ENCODE results near the gene KLHL29. TPM values are rescaled to one million over a fixed set of nuclear protein-coding genes. Genes with fewer than 3 reads are reported as not detected.

The KLHL29 gene
- total and polyA plus RNA-seq, 2 experiments from 2014 or later, result 1.5 to 6.5 TPM

GRCh38 chr2:23568211-23568610 lies 183.2 kb downstream of the KLHL29 start:
- Histone ChIP-seq H3K27me3 (ENCODE audit: insufficient read depth) (no peaks in the 10 kb centered on the region), H3K4me2 (no peak overlapping the region), H3K79me2 (replicated peaks; ENCODE audit: insufficient read depth) (no peaks in the 10 kb centered on the region), H3K36me3 (ENCODE audit: insufficient read depth) (no peaks in the 10 kb centered on the region), H3K27ac (ENCODE audit: low read depth) (no peak overlapping the region), H2AFZ (no peak overlapping the region), H3K9me2 (ENCODE audit: insufficient read depth) (no peaks in the 10 kb centered on the region), H3K4me3 (no peak overlapping the region), H3F3A (replicated peaks; ENCODE audit: low read depth) (no peaks in the 10 kb centered on the region), H3K4me1 (ENCODE audit: insufficient read depth) (peaks cover 7% of the 10 kb centered on the region; the same call in 1 of the 2 replicates), H4K20me1 (replicated peaks; ENCODE audit: insufficient read depth) (no peaks in the 10 kb centered on the region)
- Mint-ChIP-seq H3K9me3 (no peaks in the 10 kb centered on the region), H3K27me3 (ENCODE audit: insufficient read depth, low read depth, poor library complexity) (peaks cover 5% of the 10 kb centered on the region), H3K4me1 (peaks cover 34% of the 10 kb centered on the region), H3K36me3 (ENCODE audit: low read depth) (no peaks in the 10 kb centered on the region), H3K4me3 (no peak overlapping the region), H3K27ac (no peak overlapping the region)
- DNase-seq (ENCODE audit: low spot score) (no peak), ATAC-seq (no peak)
- TF ChIP-seq NANOG (IDR thresholded peaks at IDR 0.05; ENCODE audit: borderline replicate concordance) (no peak), REST (IDR thresholded peaks at IDR 0.05; ENCODE audit: unreplicated experiment) (no peak)

GRCh38 chr2:23568626-23569190 lies 183.7 kb downstream of the KLHL29 start:
- no peaks in the 10 kb centered on the region for H3K79me2 ChIP-seq (replicated peaks; ENCODE audit: insufficient read depth)
- no peaks in the 10 kb centered on the region for H3K9me3 Mint-ChIP-seq
- DNase-seq (ENCODE audit: low spot score), result no peak
- ATAC-seq, result no peak
- peaks cover 32% of the 10 kb centered on the region for H3K4me1 Mint-ChIP-seq
- H3K4me3 Mint-ChIP-seq, result no peak overlapping the region
- peaks cover 7% of the 10 kb centered on the region; the same call in 1 of the 2 replicates for H3K4me1 ChIP-seq (ENCODE audit: insufficient read depth)
- H3K4me3 ChIP-seq, result no peak overlapping the region
- no peaks in the 10 kb centered on the region for H3K9me2 ChIP-seq (ENCODE audit: insufficient read depth)
- no peak overlapping the region for H3K27ac Mint-ChIP-seq
- H4K20me1 ChIP-seq (replicated peaks; ENCODE audit: insufficient read depth), result no peaks in the 10 kb centered on the region
- H3K4me2 ChIP-seq, result no peak overlapping the region
- H2AFZ ChIP-seq, result no peak overlapping the region
- no peaks in the 10 kb centered on the region for H3F3A ChIP-seq (replicated peaks; ENCODE audit: low read depth)
- H3K36me3 Mint-ChIP-seq (ENCODE audit: low read depth), result no peaks in the 10 kb centered on the region
- no peak overlapping the region for H3K27ac ChIP-seq (ENCODE audit: low read depth)
- H3K36me3 ChIP-seq (ENCODE audit: insufficient read depth), result no peaks in the 10 kb centered on the region
- H3K27me3 ChIP-seq (ENCODE audit: insufficient read depth), result no peaks in the 10 kb centered on the region
- peaks cover 1% of the 10 kb centered on the region for H3K27me3 Mint-ChIP-seq (ENCODE audit: insufficient read depth, low read depth, poor library complexity)
- TF ChIP-seq ETS1 (IDR thresholded peaks at IDR 0.05) (no peak), CTCF (conservative IDR thresholded peaks at IDR 0.05; ENCODE audit: low read depth in 2 of 2) (no peak), REST (IDR thresholded peaks at IDR 0.05; ENCODE audit: unreplicated experiment) (no peak), ZNF331 (CRISPR knock-in tag; IDR thresholded peaks at IDR 0.05; ENCODE audit: low read depth) (no peak)
